A673 (cell line): ENCODE measurements around the gene HMOX1. TPM values are rescaled to one million over a fixed set of nuclear protein-coding genes. Genes with fewer than 3 reads are reported as not detected.

Experiments
- BruUV-seq: library from RNA; stranded (reverse); fragments of 400-500 nt; replicated peaks from 2 replicates; lab custom pipeline; 2021; lab: Mats Ljungman, UMichigan
- CTCF ChIA-PET: fragments of 300-600 bp; sonication (Branson Sonifier 250); formaldehyde crosslinking; loops from one replicate; lab custom pipeline; 2022; ENCODE audit warnings: antibody characterized with exemption; lab: Charles Lee
- POLR2A ChIA-PET: fragments of 300-600 bp; sonication (Branson Sonifier 250); formaldehyde crosslinking; loops from one replicate; lab custom pipeline; 2022; ENCODE audit warnings: antibody characterized with exemption; ENCODE audit not compliant: low non-redundant PET; lab: Charles Lee
- DNase-seq: peaks from one replicate; pipeline ENCODE4 v3.0.0-alpha.2; 2015; ENCODE audit warnings: low spot score
- H3K27ac ChIP-seq: fragments of 200-600 bp; sonication (generic); 2 replicates; pipeline ENCODE4 v1.5.1; 2016; ENCODE audit warnings: mixed run types, low read depth, mild to moderate bottlenecking, mixed read lengths, antibody characterized with exemption, low read length; ENCODE audit not compliant: poor library complexity, severe bottlenecking
- H3K27me3 ChIP-seq: fragments of 200-600 bp; sonication (generic); replicated peaks from 2 replicates; pipeline ENCODE4 v1.6.1; 2017; ENCODE audit warnings: mixed run types, low read depth, mild to moderate bottlenecking, mixed read lengths, antibody characterized with exemption, low read length; ENCODE audit not compliant: insufficient read depth, poor library complexity
- H3K36me3 ChIP-seq: fragments of 200-600 bp; sonication (generic); 2 replicates; pipeline ENCODE4 v1.6.1; 2016; ENCODE audit warnings: mixed run types, mild to moderate bottlenecking, mixed read lengths, antibody characterized with exemption, low read length; ENCODE audit not compliant: insufficient read depth, poor library complexity, severe bottlenecking
- H3K4me1 ChIP-seq: fragments of 200-600 bp; sonication (generic); 2 replicates; pipeline ENCODE4 v1.6.1; 2017; ENCODE audit warnings: mixed run types, mild to moderate bottlenecking, mixed read lengths, antibody characterized with exemption, low read length; ENCODE audit not compliant: insufficient read depth, poor library complexity, severe bottlenecking
- H3K4me3 ChIP-seq: fragments of 200-600 bp; sonication (generic); 2 replicates; pipeline ENCODE4 v1.5.1; 2016; ENCODE audit warnings: low read depth, mixed run types, mild to moderate bottlenecking, mixed read lengths, low read length; ENCODE audit not compliant: poor library complexity, severe bottlenecking
- H3K9me3 ChIP-seq: fragments of 200-600 bp; sonication (generic); 2 replicates; pipeline ENCODE4 v1.6.1; 2016; ENCODE audit warnings: mixed run types, low read depth, mild to moderate bottlenecking, mixed read lengths, antibody characterized with exemption, low read length; ENCODE audit not compliant: poor library complexity, severe bottlenecking
- CTCF ChIP-seq: fragments of 300-800, 200-600 bp; sonication (generic); conservative IDR thresholded peaks from 2 replicates; pipeline ENCODE4 v1.5.1; 2017; ENCODE audit warnings: low read depth, mild to moderate bottlenecking, antibody characterized with exemption, low read length, moderate library complexity, mixed read lengths
- EZH2 ChIP-seq: fragments of 200-600 bp; sonication (generic); IDR thresholded peaks from 2 replicates; pipeline ENCODE4 v1.6.1; 2017; ENCODE audit warnings: borderline replicate concordance, low read depth, mild to moderate bottlenecking, mixed read lengths, antibody characterized with exemption, low read length; ENCODE audit not compliant: poor library complexity, severe bottlenecking
- intact Hi-C: fragments of 100-400 bp; cut with micrococcal nuclease; formaldehyde crosslinking; loops from one replicate; pipeline ENCODE4 v1.10.0; 2022; ENCODE audit not compliant: unreplicated experiment
- total RNA-seq: library from RNA; stranded (reverse); gene quantifications from 2 replicates; pipeline ENCODE4 v1.2.3, GENCODE V29; 2021

The HMOX1 gene
- total RNA-seq, 1 experiment from 2014 or later = 2.5 TPM

GRCh38 chr22:35425546-35425945 lies 44.6 kb downstream of the HMOX1 start:
- TF ChIP-seq CTCF (no peak), EZH2 (no peak)
- no TSS peak for BruUV-seq
- no peak for DNase-seq
- no peaks in the 10 kb centered on the region for H3K27me3 ChIP-seq
- ChIA-PET POLR2A (no interaction called here), CTCF (no interaction called here)
- no peaks in the 10 kb centered on the region for H3K9me3 ChIP-seq
- intact Hi-C loops = no loop called here
- no peak overlapping the region for H3K4me3 ChIP-seq
- peaks cover 83% of the 10 kb centered on the region for H3K36me3 ChIP-seq
- peak overlapping the region; percentile 59 for H3K27ac ChIP-seq
- no peaks in the 10 kb centered on the region for H3K4me1 ChIP-seq

GRCh38 chr22:35425971-35426800 lies 45.3 kb downstream of the HMOX1 start:
- TF ChIP-seq EZH2 (no peak), CTCF (no peak)
- no TSS peak for BruUV-seq
- no peaks in the 10 kb centered on the region for H3K4me1 ChIP-seq
- intact Hi-C loops = no loop called here
- CTCF ChIA-PET = no interaction called here
- peaks cover 81% of the 10 kb centered on the region for H3K36me3 ChIP-seq
- POLR2A ChIA-PET = no interaction called here
- no peak overlapping the region for H3K4me3 ChIP-seq
- peak overlapping the region; percentile 59 for H3K27ac ChIP-seq
- no peaks in the 10 kb centered on the region for H3K9me3 ChIP-seq
- no peaks in the 10 kb centered on the region for H3K27me3 ChIP-seq
- DNase-seq = peak; percentile 12

- no peak for DNase-seq
- H3K4me3 ChIP-seq = no peak overlapping the region
- TF ChIP-seq EZH2 (no peak), CTCF (no peak)
- peak overlapping the region; percentile 59 for H3K27ac ChIP-seq
- intact Hi-C loops = no loop called here
- H3K4me1 ChIP-seq = no peaks in the 10 kb centered on the region
- H3K9me3 ChIP-seq = no peaks in the 10 kb centered on the region
- ChIA-PET POLR2A (no interaction called here), CTCF (no interaction called here)
- no TSS peak for BruUV-seq
- H3K36me3 ChIP-seq = peaks cover 81% of the 10 kb centered on the region
- no peaks in the 10 kb centered on the region for H3K27me3 ChIP-seq
These were observed 45.9 kb downstream of the HMOX1 start for GRCh38 chr22:35426801-35427140.
